T-helper 17 cell (primary cell): ENCODE results near the gene FIBCD1. TPM values are rescaled to one million over a fixed set of nuclear protein-coding genes. Genes with fewer than 3 reads are reported as not detected.

Experiments
- ATAC-seq: fragments of 150-1000 bp; cut with Tn5 transposase; 2 replicates; pipeline ENCODE4 v1.10.0; 2021; ENCODE audit warnings: mild to moderate bottlenecking, moderate library complexity
- DNase-seq, 3 donors: peaks; one replicate each; pipeline versions ENCODE4 v3.0.0 to v3.0.0-alpha.2; 2020 to 2021
- H3K9me3 ChIP-seq: one replicate; pipeline ENCODE4 v1.7.0; 2013; ENCODE audit warnings: low read length, mild to moderate bottlenecking; ENCODE audit not compliant: control insufficient read depth, poor library complexity, severe bottlenecking
- H3K27ac Mint-ChIP-seq: one replicate; pipeline ENCODE4 v1.8.0; 2022; ENCODE audit warnings: mild to moderate bottlenecking, moderate library complexity, mixed read lengths
- H3K27me3 Mint-ChIP-seq: one replicate; pipeline ENCODE4 v1.8.0; 2022; ENCODE audit warnings: mixed read lengths
- H3K36me3 Mint-ChIP-seq: one replicate; pipeline ENCODE4 v1.8.0; 2022; ENCODE audit warnings: low read depth, mixed read lengths
- H3K4me1 Mint-ChIP-seq: one replicate; pipeline ENCODE4 v1.8.0; 2022; ENCODE audit warnings: mild to moderate bottlenecking, mixed read lengths
- H3K4me3 Mint-ChIP-seq: one replicate; pipeline ENCODE4 v1.8.0; 2022; ENCODE audit warnings: mild to moderate bottlenecking, moderate library complexity, mixed read lengths
- total RNA-seq, 4 donors: library from RNA in 2 of 4; stranded (reverse) in 2 of 4; gene quantifications; one replicate each; pipeline ENCODE4 v1.2.3 and lab custom pipeline; 2022 to 2026

The FIBCD1 gene
- total RNA-seq, 2 donors from 2014 or later: not detected

GRCh38 chr9:130861372-130862180, 77.5 kb downstream of the FIBCD1 start:
- ATAC-seq (no peak), DNase-seq (no peak)
- Mint-ChIP-seq H3K27ac (no peak overlapping the region), H3K27me3 (no peaks in the 10 kb centered on the region), H3K4me3 (no peak overlapping the region), H3K36me3 (peaks cover 3% of the 10 kb centered on the region), H3K4me1 (peaks cover 8% of the 10 kb centered on the region)
- H3K9me3 ChIP-seq: no peaks in the 10 kb centered on the region

- no peaks in the 10 kb centered on the region for H3K9me3 ChIP-seq
- Mint-ChIP-seq H3K4me3 (no peak overlapping the region), H3K27me3 (no peaks in the 10 kb centered on the region), H3K36me3 (peaks cover 3% of the 10 kb centered on the region), H3K4me1 (peaks cover 5% of the 10 kb centered on the region), H3K27ac (no peak overlapping the region)
- ATAC-seq (no peak), DNase-seq (no peak)
Measured at GRCh38 chr9:130860458-130861316, 78.4 kb downstream of the FIBCD1 start.

- H3K27ac Mint-ChIP-seq: peak overlapping the region; percentile 24
- no peak overlapping the region for H3K4me3 Mint-ChIP-seq
- no peaks in the 10 kb centered on the region for H3K27me3 Mint-ChIP-seq
- DNase-seq (no peak), ATAC-seq (no peak)
- H3K36me3 Mint-ChIP-seq: peaks cover 3% of the 10 kb centered on the region
- no peaks in the 10 kb centered on the region for H3K9me3 ChIP-seq
- peaks cover 5% of the 10 kb centered on the region for H3K4me1 Mint-ChIP-seq
Measured at GRCh38 chr9:130858739-130859705, 80.0 kb downstream of the FIBCD1 start.

GRCh38 chr9:130857864-130858738, 80.9 kb downstream of the FIBCD1 start:
- H3K4me1 Mint-ChIP-seq: peaks cover 5% of the 10 kb centered on the region
- H3K36me3 Mint-ChIP-seq: peaks cover 3% of the 10 kb centered on the region
- ATAC-seq: no peak
- H3K4me3 Mint-ChIP-seq: no peak overlapping the region
- no peak overlapping the region for H3K27ac Mint-ChIP-seq
- no peaks in the 10 kb centered on the region for H3K9me3 ChIP-seq
- DNase-seq: no peak
- no peaks in the 10 kb centered on the region for H3K27me3 Mint-ChIP-seq

GRCh38 chr9:130856474-130856873, 82.6 kb downstream of the FIBCD1 start:
- no peaks in the 10 kb centered on the region for H3K27me3 Mint-ChIP-seq
- H3K4me3 Mint-ChIP-seq: no peak overlapping the region
- H3K36me3 Mint-ChIP-seq: peaks cover 3% of the 10 kb centered on the region

GRCh38 chr9:130854835-130855234, 84.2 kb downstream of the FIBCD1 start:
- H3K4me3 Mint-ChIP-seq: no peak overlapping the region

More at GRCh38 chr9:130856474-130856873, 82.6 kb downstream of the FIBCD1 start:
- Mint-ChIP-seq H3K27ac (no peak overlapping the region), H3K4me1 (peaks cover 2% of the 10 kb centered on the region)
- no peaks in the 10 kb centered on the region for H3K9me3 ChIP-seq
- ATAC-seq (no peak), DNase-seq (no peak)

GRCh38 chr9:130854092-130854491, 85.0 kb downstream of the FIBCD1 start:
- Mint-ChIP-seq H3K27me3 (no peaks in the 10 kb centered on the region), H3K4me1 (peaks cover 6% of the 10 kb centered on the region), H3K27ac (no peak overlapping the region), H3K4me3 (no peak overlapping the region), H3K36me3 (peaks cover 3% of the 10 kb centered on the region)
- ATAC-seq (no peak), DNase-seq (no peak)
- H3K9me3 ChIP-seq: no peaks in the 10 kb centered on the region

More at GRCh38 chr9:130854835-130855234, 84.2 kb downstream of the FIBCD1 start:
- Mint-ChIP-seq H3K27ac (no peak overlapping the region), H3K27me3 (no peaks in the 10 kb centered on the region), H3K36me3 (peaks cover 3% of the 10 kb centered on the region), H3K4me1 (peaks cover 4% of the 10 kb centered on the region)
- DNase-seq (no peak), ATAC-seq (no peak)
- no peaks in the 10 kb centered on the region for H3K9me3 ChIP-seq

- H3K27me3 Mint-ChIP-seq: no peaks in the 10 kb centered on the region
- H3K27ac Mint-ChIP-seq: no peak overlapping the region
- DNase-seq: no peak
- H3K4me3 Mint-ChIP-seq: no peak overlapping the region
- peaks cover 6% of the 10 kb centered on the region for H3K4me1 Mint-ChIP-seq
- H3K9me3 ChIP-seq: no peaks in the 10 kb centered on the region
- H3K36me3 Mint-ChIP-seq: peaks cover 3% of the 10 kb centered on the region
- no peak for ATAC-seq
Measured at GRCh38 chr9:130852801-130853200, 86.2 kb downstream of the FIBCD1 start.

Other genes starting within 250 kb of the FIBCD1 start
- gene EXOSC2, start 245.5 kb downstream of the FIBCD1 start, total RNA-seq: 10 to 100 TPM; 44.0 to 54.3 TPM
- 10 to 100 TPM; 34.9 to 35.8 TPM for gene ABL1, start 104.0 kb downstream of the FIBCD1 start, total RNA-seq
- gene QRFP, start 42.4 kb downstream of the FIBCD1 start, total RNA-seq: not detected
- under 1 TPM; 0.47 to 0.50 TPM for gene LAMC3, start 69.9 kb upstream of the FIBCD1 start, total RNA-seq
- gene AIF1L, start 157.3 kb upstream of the FIBCD1 start, total RNA-seq: under 1 TPM in 1 of 2 donors, not detected in 1; 0.22 TPM
- gene NUP214, start 186.3 kb upstream of the FIBCD1 start, total RNA-seq: 100 to 1,000 TPM; 105 to 107 TPM